ENCODE data around the gene POLQ. TPM values are rescaled to one million over a fixed set of nuclear protein-coding genes. Genes with fewer than 3 reads are reported as not detected.

The POLQ gene
- total RNA-seq, 1 donor from 2014 or later: 5.7 TPM

DNA sequence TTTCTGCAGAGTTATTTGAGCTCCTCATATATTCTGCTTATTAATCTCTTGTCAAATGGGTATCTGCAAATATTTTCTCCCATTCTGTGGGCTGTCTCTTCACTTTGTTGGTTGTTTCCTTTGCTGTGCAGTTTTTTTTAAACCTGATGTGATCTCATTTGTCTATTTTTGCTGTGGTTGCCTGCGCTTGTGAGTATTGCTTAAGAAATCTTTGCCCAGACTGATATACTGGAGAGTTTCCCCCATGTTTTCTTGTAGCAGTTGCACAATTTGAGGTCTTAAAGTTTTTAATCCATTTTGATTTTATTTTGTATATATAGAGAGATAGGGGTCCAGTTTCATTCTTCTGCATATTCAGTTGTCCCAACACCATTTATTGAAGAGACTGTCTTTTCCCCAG, 102.3 kb downstream of the POLQ start:
- H3K9ac ChIP-seq (ENCODE audit: low read depth in 1 of 3, low read length in 3 of 3): no peak overlapping the region
- H3K36me3 ChIP-seq (ENCODE audit: control insufficient read depth in 3 of 3, insufficient read depth in 3 of 3, low read length in 3 of 3): no peaks in the 10 kb centered on the region
- no peaks in the 10 kb centered on the region for H3K9me3 ChIP-seq (ENCODE audit: control insufficient read depth in 3 of 3, low read length in 3 of 3)
- H3K4me3 ChIP-seq (ENCODE audit: low read length in 3 of 3): no peak overlapping the region
- no peak overlapping the region for H3K27ac ChIP-seq (ENCODE audit: low read depth, low read length)
- no peaks in the 10 kb centered on the region for H3K27me3 ChIP-seq (ENCODE audit: control insufficient read depth in 3 of 3, insufficient read depth in 3 of 3, low read length in 3 of 3)
- H3K4me1 ChIP-seq (ENCODE audit: control insufficient read depth in 3 of 3, insufficient read depth in 3 of 3, low read length in 3 of 3): no peaks in the 10 kb centered on the region

DNA sequence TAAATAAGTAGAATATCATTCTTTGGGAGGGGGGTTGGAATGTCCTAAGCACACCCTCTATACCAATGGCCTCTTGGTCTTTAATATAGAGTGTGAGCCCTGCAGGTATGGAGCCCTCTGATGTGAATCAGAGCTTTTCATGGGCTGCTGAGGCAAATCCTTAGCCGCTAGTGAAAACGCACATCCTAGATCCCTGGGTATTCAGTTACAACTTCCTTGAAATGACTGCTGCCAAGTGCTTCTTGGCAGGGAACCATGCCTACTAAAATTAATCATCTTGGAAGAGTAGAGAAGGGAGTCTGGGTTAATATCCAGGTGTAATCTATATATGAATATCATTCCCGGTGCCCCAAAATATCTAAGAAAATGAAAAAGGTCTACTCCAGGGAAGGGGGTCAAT, 109.1 kb downstream of the POLQ start:
- Histone ChIP-seq H3K36me3 (ENCODE audit: control insufficient read depth in 3 of 3, insufficient read depth in 3 of 3, low read length in 3 of 3) (no peaks in the 10 kb centered on the region), H3K27ac (ENCODE audit: low read depth, low read length) (no peak overlapping the region), H3K4me3 (ENCODE audit: low read length in 3 of 3) (no peak overlapping the region), H3K9ac (ENCODE audit: low read depth in 1 of 3, low read length in 3 of 3) (no peak overlapping the region), H3K9me3 (ENCODE audit: control insufficient read depth in 3 of 3, low read length in 3 of 3) (no peaks in the 10 kb centered on the region), H3K27me3 (ENCODE audit: control insufficient read depth in 3 of 3, insufficient read depth in 3 of 3, low read length in 3 of 3) (no peaks in the 10 kb centered on the region), H3K4me1 (ENCODE audit: control insufficient read depth in 3 of 3, insufficient read depth in 3 of 3, low read length in 3 of 3) (no peaks in the 10 kb centered on the region)

DNA sequence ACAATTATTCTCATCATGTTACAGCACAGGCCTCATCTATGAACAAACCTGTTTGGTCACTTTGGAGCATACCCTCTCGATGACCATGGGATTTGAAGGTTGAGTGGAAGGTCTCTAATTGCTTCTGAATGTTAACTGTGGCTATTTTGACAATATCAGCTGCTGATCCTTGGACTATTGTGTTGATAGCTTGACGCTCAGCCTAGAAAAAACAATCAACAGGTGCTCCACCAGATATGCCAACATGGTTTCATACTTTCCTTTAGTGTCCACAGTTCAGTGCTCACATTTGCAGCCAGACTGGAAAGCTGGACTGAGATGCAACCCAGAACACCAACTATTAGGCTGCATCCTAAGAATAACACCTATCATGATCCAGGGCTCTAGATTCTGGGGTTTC, 109.7 kb downstream of the POLQ start:
- no peaks in the 10 kb centered on the region for H3K9me3 ChIP-seq (ENCODE audit: control insufficient read depth in 3 of 3, low read length in 3 of 3)
- H3K36me3 ChIP-seq (ENCODE audit: control insufficient read depth in 3 of 3, insufficient read depth in 3 of 3, low read length in 3 of 3): no peaks in the 10 kb centered on the region
- H3K4me3 ChIP-seq (ENCODE audit: low read length in 3 of 3): no peak overlapping the region
- no peaks in the 10 kb centered on the region for H3K4me1 ChIP-seq (ENCODE audit: control insufficient read depth in 3 of 3, insufficient read depth in 3 of 3, low read length in 3 of 3)
- no peak overlapping the region for H3K9ac ChIP-seq (ENCODE audit: low read depth in 1 of 3, low read length in 3 of 3)
- H3K27me3 ChIP-seq (ENCODE audit: control insufficient read depth in 3 of 3, insufficient read depth in 3 of 3, low read length in 3 of 3): no peaks in the 10 kb centered on the region
- H3K27ac ChIP-seq (ENCODE audit: low read depth, low read length): no peak overlapping the region

DNA sequence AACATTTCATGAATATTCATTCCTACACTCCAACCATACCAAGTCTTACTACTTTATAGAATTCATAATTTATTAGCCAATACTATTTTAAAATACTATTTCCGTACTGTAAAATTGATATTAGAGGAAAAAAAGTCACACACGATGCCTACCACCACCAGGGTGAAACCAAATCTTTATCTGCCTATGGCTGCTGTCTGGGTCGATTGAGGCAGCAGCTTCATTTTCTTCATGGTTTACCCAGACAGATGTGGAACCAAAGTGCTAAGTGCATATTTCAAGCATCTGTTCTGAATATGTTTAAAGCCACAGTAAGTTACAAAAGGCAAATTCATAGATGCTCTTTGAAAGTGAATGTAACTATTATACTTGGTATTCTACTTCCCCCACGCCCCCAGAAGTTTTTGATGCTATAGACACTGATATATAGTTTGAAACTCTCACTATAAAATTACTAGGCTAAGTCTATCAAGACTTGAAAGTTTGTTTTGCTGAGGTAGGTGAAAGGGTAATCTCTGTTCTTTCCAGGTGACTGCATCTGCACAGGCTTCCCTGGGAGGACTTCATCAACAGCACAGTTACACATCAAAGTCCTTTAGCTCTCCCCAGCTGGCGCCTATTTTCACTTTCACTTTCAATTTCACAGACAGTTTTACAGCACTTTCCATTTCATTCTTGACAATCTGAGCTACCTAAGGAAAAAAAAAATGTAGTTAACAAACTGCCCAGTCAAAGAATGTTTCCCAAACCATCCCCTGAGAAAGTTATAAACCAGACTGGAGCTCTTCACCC, 113.9 kb downstream of the POLQ start:
- Histone ChIP-seq H3K36me3 (ENCODE audit: control insufficient read depth in 3 of 3, insufficient read depth in 3 of 3, low read length in 3 of 3) (no peaks in the 10 kb centered on the region), H3K27ac (ENCODE audit: low read depth, low read length) (no peak overlapping the region), H3K4me1 (ENCODE audit: control insufficient read depth in 3 of 3, insufficient read depth in 3 of 3, low read length in 3 of 3) (no peaks in the 10 kb centered on the region), H3K27me3 (ENCODE audit: control insufficient read depth in 3 of 3, insufficient read depth in 3 of 3, low read length in 3 of 3) (no peaks in the 10 kb centered on the region), H3K9me3 (ENCODE audit: control insufficient read depth in 3 of 3, low read length in 3 of 3) (no peaks in the 10 kb centered on the region), H3K9ac (ENCODE audit: low read depth in 1 of 3, low read length in 3 of 3) (no peak overlapping the region), H3K4me3 (ENCODE audit: low read length in 3 of 3) (peak overlapping the region in 2 of 3 donors; percentile 38 to 57)

DNA sequence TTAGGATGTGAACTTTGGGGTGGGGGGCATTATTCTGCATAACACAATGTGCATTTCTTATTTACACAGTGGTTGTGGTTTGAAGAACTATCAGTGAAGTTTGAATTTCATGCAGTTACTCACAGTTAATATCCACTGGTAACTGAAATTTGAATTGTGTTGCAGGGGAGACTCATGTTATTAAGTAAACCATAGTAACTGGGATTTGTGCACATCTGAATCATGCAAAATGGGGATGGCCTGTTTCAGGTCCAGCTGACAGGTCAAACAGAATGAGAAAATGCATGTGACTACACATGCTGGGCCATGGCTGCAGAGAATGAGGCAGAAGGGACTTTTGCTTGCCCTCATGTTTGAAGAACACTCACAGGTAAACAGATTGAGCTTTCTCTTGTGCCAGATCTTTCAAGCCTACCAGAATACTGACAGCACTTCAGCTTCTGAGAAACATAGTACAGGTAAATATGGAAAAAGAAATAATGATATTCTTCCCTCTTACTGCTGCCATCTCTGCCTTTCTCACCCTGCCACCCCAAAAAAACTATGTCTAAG, 115.0 kb downstream of the POLQ start:
- Histone ChIP-seq H3K4me1 (ENCODE audit: control insufficient read depth in 3 of 3, insufficient read depth in 3 of 3, low read length in 3 of 3) (no peaks in the 10 kb centered on the region), H3K36me3 (ENCODE audit: control insufficient read depth in 3 of 3, insufficient read depth in 3 of 3, low read length in 3 of 3) (no peaks in the 10 kb centered on the region), H3K9ac (ENCODE audit: low read depth in 1 of 3, low read length in 3 of 3) (no peak overlapping the region), H3K27me3 (ENCODE audit: control insufficient read depth in 3 of 3, insufficient read depth in 3 of 3, low read length in 3 of 3) (no peaks in the 10 kb centered on the region), H3K9me3 (ENCODE audit: control insufficient read depth in 3 of 3, low read length in 3 of 3) (no peaks in the 10 kb centered on the region), H3K4me3 (ENCODE audit: low read length in 3 of 3) (no peak overlapping the region), H3K27ac (ENCODE audit: low read depth, low read length) (no peak overlapping the region)

DNA sequence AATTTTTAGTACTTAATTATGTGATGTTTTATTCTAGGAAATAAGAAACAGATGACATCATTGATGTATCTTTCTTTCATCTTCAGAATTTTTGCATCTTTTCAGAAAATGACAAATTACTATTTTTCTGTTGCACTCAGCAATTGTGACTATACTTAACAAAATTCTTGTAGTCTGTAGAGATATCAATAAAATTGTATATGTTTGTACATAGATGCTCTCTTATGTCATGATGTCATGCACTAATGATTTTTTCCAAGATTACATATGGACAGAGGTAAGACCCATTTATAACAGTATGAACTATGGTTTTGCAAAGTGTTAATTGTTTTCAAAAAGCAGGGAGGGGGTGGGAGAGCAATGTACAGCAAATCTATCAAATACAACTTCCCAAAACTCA, 121.2 kb downstream of the POLQ start:
- H3K27me3 ChIP-seq (ENCODE audit: control insufficient read depth in 3 of 3, insufficient read depth in 3 of 3, low read length in 3 of 3): no peaks in the 10 kb centered on the region
- H3K4me3 ChIP-seq (ENCODE audit: low read length in 3 of 3): no peak overlapping the region
- no peak overlapping the region for H3K27ac ChIP-seq (ENCODE audit: low read depth, low read length)
- H3K9ac ChIP-seq (ENCODE audit: low read depth in 1 of 3, low read length in 3 of 3): no peak overlapping the region
- H3K9me3 ChIP-seq (ENCODE audit: control insufficient read depth in 3 of 3, low read length in 3 of 3): no peaks in the 10 kb centered on the region
- H3K36me3 ChIP-seq (ENCODE audit: control insufficient read depth in 3 of 3, insufficient read depth in 3 of 3, low read length in 3 of 3): no peaks in the 10 kb centered on the region
- no peaks in the 10 kb centered on the region for H3K4me1 ChIP-seq (ENCODE audit: control insufficient read depth in 3 of 3, insufficient read depth in 3 of 3, low read length in 3 of 3)

GRCh38 chr3:121418182-121418581, 127.6 kb downstream of the POLQ start:
- no peak overlapping the region for H3K9ac ChIP-seq (ENCODE audit: low read depth in 1 of 3, low read length in 3 of 3)
- H3K36me3 ChIP-seq (ENCODE audit: control insufficient read depth in 3 of 3, insufficient read depth in 3 of 3, low read length in 3 of 3): no peaks in the 10 kb centered on the region
- no peak overlapping the region for H3K4me3 ChIP-seq (ENCODE audit: low read length in 3 of 3)
- H3K9me3 ChIP-seq (ENCODE audit: control insufficient read depth in 3 of 3, low read length in 3 of 3): no peaks in the 10 kb centered on the region
- H3K4me1 ChIP-seq (ENCODE audit: control insufficient read depth in 3 of 3, insufficient read depth in 3 of 3, low read length in 3 of 3): no peaks in the 10 kb centered on the region
- H3K27ac ChIP-seq (ENCODE audit: low read depth, low read length): no peak overlapping the region
- H3K27me3 ChIP-seq (ENCODE audit: control insufficient read depth in 3 of 3, insufficient read depth in 3 of 3, low read length in 3 of 3): no peaks in the 10 kb centered on the region

GRCh38 chr3:121414924-121415323, 130.9 kb downstream of the POLQ start:
- H3K36me3 ChIP-seq (ENCODE audit: control insufficient read depth in 3 of 3, insufficient read depth in 3 of 3, low read length in 3 of 3): no peaks in the 10 kb centered on the region
- H3K9ac ChIP-seq (ENCODE audit: low read depth in 1 of 3, low read length in 3 of 3): no peak overlapping the region
- H3K4me1 ChIP-seq (ENCODE audit: control insufficient read depth in 3 of 3, insufficient read depth in 3 of 3, low read length in 3 of 3): no peaks in the 10 kb centered on the region
- no peak overlapping the region for H3K4me3 ChIP-seq (ENCODE audit: low read length in 3 of 3)
- no peak overlapping the region for H3K27ac ChIP-seq (ENCODE audit: low read depth, low read length)
- H3K9me3 ChIP-seq (ENCODE audit: control insufficient read depth in 3 of 3, low read length in 3 of 3): no peaks in the 10 kb centered on the region
- H3K27me3 ChIP-seq (ENCODE audit: control insufficient read depth in 3 of 3, insufficient read depth in 3 of 3, low read length in 3 of 3): no peaks in the 10 kb centered on the region

GRCh38 chr3:121411523-121411922, 134.3 kb downstream of the POLQ start:
- H3K27ac ChIP-seq (ENCODE audit: low read depth, low read length): no peak overlapping the region
- H3K4me1 ChIP-seq (ENCODE audit: control insufficient read depth in 3 of 3, insufficient read depth in 3 of 3, low read length in 3 of 3): no peaks in the 10 kb centered on the region
- H3K4me3 ChIP-seq (ENCODE audit: low read length in 3 of 3): no peak overlapping the region
- H3K27me3 ChIP-seq (ENCODE audit: control insufficient read depth in 3 of 3, insufficient read depth in 3 of 3, low read length in 3 of 3): no peaks in the 10 kb centered on the region
- H3K36me3 ChIP-seq (ENCODE audit: control insufficient read depth in 3 of 3, insufficient read depth in 3 of 3, low read length in 3 of 3): no peaks in the 10 kb centered on the region
- H3K9ac ChIP-seq (ENCODE audit: low read depth in 1 of 3, low read length in 3 of 3): no peak overlapping the region
- no peaks in the 10 kb centered on the region for H3K9me3 ChIP-seq (ENCODE audit: control insufficient read depth in 3 of 3, low read length in 3 of 3)

DNA sequence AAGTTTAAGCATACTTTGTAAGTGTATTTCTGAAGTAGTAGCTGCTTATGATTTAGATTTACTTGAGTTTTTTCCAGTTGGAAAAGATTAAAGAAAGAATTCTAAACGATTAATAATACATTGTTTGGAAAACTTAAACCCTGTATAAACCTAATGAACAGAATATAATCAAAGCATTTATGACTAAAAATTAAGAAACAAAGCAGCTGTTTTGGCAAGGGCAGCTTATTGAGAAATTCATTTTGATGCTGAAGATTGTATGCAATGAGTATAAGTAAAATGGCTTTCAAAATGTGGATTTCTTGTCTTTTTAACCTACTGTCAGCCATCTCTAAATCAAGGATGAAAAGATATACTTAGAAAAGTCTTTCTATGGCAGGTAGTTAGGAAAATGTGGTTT, 140.2 kb downstream of the POLQ start:
- Histone ChIP-seq H3K36me3 (ENCODE audit: control insufficient read depth in 3 of 3, insufficient read depth in 3 of 3, low read length in 3 of 3) (no peaks in the 10 kb centered on the region), H3K9me3 (ENCODE audit: control insufficient read depth in 3 of 3, low read length in 3 of 3) (no peaks in the 10 kb centered on the region), H3K27ac (ENCODE audit: low read depth, low read length) (no peak overlapping the region), H3K4me3 (ENCODE audit: low read length in 3 of 3) (no peak overlapping the region), H3K4me1 (ENCODE audit: control insufficient read depth in 3 of 3, insufficient read depth in 3 of 3, low read length in 3 of 3) (no peaks in the 10 kb centered on the region), H3K9ac (ENCODE audit: low read depth in 1 of 3, low read length in 3 of 3) (no peak overlapping the region), H3K27me3 (ENCODE audit: control insufficient read depth in 3 of 3, insufficient read depth in 3 of 3, low read length in 3 of 3) (no peaks in the 10 kb centered on the region)
